Cerebellar cortex (tissue), 1 donor: Measurements from ENCODE around the gene MED4.
A peak's percentile ranks its signal among the peaks of the same experiment; 100 is the strongest.

Experiments used
- DNase-seq: peaks from one replicate; pipeline ENCODE4 v3.0.0-alpha.2; 2015; ENCODE audit warnings: low spot score

MED4 gene

GRCh38 chr13:48037346-48038173 is 57.3 kb downstream of the MED4 start, which contains the start of gene NUDT15:
Gene NUDT15 (plus strand): TSS chr13:48037726. CDS start chr13:48037747, 21 bp downstream.
- peak; percentile 96 for DNase-seq

DNA sequence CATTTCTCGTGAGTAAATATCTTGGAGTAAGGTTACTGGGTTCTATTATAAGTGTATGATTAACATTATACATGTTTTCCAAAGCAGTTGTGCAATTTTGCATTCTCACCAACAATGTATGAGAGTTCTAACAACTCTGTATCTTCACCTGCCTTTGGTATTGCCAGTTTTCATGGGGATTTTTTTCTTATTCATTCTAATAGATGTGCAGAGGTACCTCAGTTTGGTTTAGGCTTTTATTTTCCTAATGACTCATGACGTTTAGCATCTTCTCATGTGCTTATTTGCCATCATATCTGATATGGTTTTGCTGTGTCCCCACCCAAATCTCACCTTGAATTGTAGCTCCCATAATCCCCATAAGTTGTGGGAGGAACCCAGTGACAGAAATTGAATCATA is 65.0 kb downstream of the MED4 start:
- DNase-seq = no peak

DNA sequence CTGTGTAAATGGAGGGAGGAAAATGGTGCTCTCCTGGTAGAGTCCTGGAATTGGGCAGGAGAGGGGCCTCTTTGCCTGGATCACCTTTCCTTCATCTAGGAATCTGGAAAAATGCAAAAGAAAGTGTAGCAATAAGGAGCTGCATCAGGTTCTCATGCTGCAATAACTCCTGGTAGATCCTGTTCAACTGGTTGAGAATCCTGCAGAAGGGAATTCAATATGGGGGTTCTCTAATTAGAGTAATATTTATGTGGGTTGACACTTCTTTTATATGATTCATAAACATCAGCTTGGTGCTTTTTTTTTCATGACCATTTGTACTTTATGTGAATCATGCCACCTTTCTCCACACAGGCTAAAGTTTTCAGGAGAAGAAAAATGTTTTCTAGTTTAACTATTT is 66.8 kb downstream of the MED4 start:
- DNase-seq = no peak
